MCF 10A (cell line): Measurements from ENCODE around the gene TTLL5. TPM values are rescaled to one million over a fixed set of nuclear protein-coding genes. Genes with fewer than 3 reads are reported as not detected.

Experiments used
- BruUV-seq: library from RNA; stranded (reverse); fragments of 400-500 nt; replicated peaks from 2 replicates; lab custom pipeline; 2021; lab: Mats Ljungman, UMichigan
- CTCF ChIA-PET: fragments of 300-600 bp; sonication (Branson Sonifier 250); formaldehyde crosslinking; extraction: SDS; loops from one replicate; lab custom pipeline; 2021; ENCODE audit warnings: antibody characterized with exemption, inconsistent platforms; lab: Yijun Ruan, JAX
- POLR2A ChIA-PET: fragments of 300-600, 350-650 bp; sonication (Branson Sonifier 250); formaldehyde crosslinking; extraction: SDS; loops from one replicate; lab custom pipeline; 2020; ENCODE audit warnings: antibody characterized with exemption, inconsistent platforms; lab: Yijun Ruan, JAX
- DNase-seq: peaks from one replicate; pipeline ENCODE4 v3.0.0-alpha.2; 2018; ENCODE audit not compliant: unreplicated experiment
- H3K27ac Mint-ChIP-seq: one replicate; pipeline ENCODE4 v1.8.0; 2022; ENCODE audit warnings: mild to moderate bottlenecking, low read depth, mixed read lengths; ENCODE audit not compliant: unreplicated experiment
- H3K27me3 Mint-ChIP-seq: one replicate; pipeline ENCODE4 v1.8.0; 2022; ENCODE audit warnings: mixed read lengths; ENCODE audit not compliant: insufficient read depth, unreplicated experiment
- H3K36me3 Mint-ChIP-seq: one replicate; pipeline ENCODE4 v1.8.0; 2022; ENCODE audit warnings: mild to moderate bottlenecking, moderate library complexity, mixed read lengths; ENCODE audit not compliant: insufficient read depth, unreplicated experiment
- H3K4me1 Mint-ChIP-seq: one replicate; pipeline ENCODE4 v1.8.0; 2022; ENCODE audit warnings: mixed read lengths; ENCODE audit not compliant: insufficient read depth, unreplicated experiment
- H3K4me3 Mint-ChIP-seq: one replicate; pipeline ENCODE4 v1.8.0; 2022; ENCODE audit warnings: mild to moderate bottlenecking, moderate library complexity, mixed read lengths; ENCODE audit not compliant: unreplicated experiment
- H3K9me3 Mint-ChIP-seq: one replicate; pipeline ENCODE4 v1.8.0; 2022; ENCODE audit warnings: mixed read lengths; ENCODE audit not compliant: unreplicated experiment
- CTCF ChIP-seq: fragments of 200-600 bp; IDR thresholded peaks from one replicate; pipeline ENCODE4 v1.8.0; 2022; ENCODE audit warnings: antibody characterized with exemption, mild to moderate bottlenecking; ENCODE audit not compliant: unreplicated experiment
- intact Hi-C: fragments of 100-400 bp; cut with micrococcal nuclease; formaldehyde crosslinking; loops from 2 replicates; pipeline ENCODE4 v1.14.1; 2022
- total RNA-seq: library from RNA; stranded (reverse); gene quantifications from 2 replicates; pipeline ENCODE4 v1.2.3, GENCODE V29; 2022

The TTLL5 gene
- total RNA-seq, 1 experiment from 2014 or later, result 31.7 TPM

- ChIA-PET CTCF (interaction anchor here (0.6 kb wide), 1 partner anchor 898 kb away, joined by 3 read pairs; no protein-coding TSS in a partner anchor), POLR2A (interaction anchor here (1.0 kb wide), 1 partner anchor 10 kb away, joined by 4 read pairs; no protein-coding TSS in a partner anchor)
- no peak for TF ChIP-seq CTCF
- no peaks in the 10 kb centered on the region for H3K9me3 Mint-ChIP-seq
- intact Hi-C loops, result no loop called here
- BruUV-seq, result no TSS peak
- no peak overlapping the region for H3K4me3 Mint-ChIP-seq
- H3K27me3 Mint-ChIP-seq, result no peaks in the 10 kb centered on the region
- no peak overlapping the region for H3K27ac Mint-ChIP-seq
- peaks cover 18% of the 10 kb centered on the region for H3K36me3 Mint-ChIP-seq
- no peaks in the 10 kb centered on the region for H3K4me1 Mint-ChIP-seq
- no peak for DNase-seq
Observed at GRCh38 chr14:75811872-75812499, 150.9 kb downstream of the TTLL5 start.

DNA sequence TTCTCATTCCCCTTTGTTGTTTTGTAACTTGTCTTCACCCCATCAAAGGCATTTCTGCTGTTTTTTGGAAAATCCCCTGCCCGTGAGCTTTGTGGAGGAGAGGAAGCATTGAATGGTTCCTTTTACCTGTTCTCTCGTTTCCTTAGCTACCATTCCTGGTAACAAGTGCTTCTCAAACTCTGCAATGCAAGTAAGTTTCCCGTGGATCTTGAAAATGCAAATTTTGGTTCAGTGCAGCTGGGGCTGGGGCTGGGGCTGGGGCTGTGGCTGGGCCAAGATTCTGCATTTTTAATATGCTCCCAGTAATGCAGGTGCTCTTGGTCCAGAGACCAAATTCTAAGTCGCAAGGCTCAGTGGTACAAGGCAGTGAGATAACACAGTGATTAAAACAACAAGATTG, 151.6 kb downstream of the TTLL5 start:
- intact Hi-C loops, result no loop called here
- H3K27ac Mint-ChIP-seq, result no peak overlapping the region
- no peaks in the 10 kb centered on the region for H3K27me3 Mint-ChIP-seq
- TF ChIP-seq CTCF, result no peak
- ChIA-PET CTCF (interaction anchor here (0.6 to 1.4 kb wide), 2 partner anchors 104 to 897 kb away, joined by 3 read pairs; no protein-coding TSS in a partner anchor), POLR2A (interaction anchor here (0.5 kb wide), 1 partner anchor 8 kb away, joined by 3 read pairs; no protein-coding TSS in a partner anchor)
- H3K4me1 Mint-ChIP-seq, result no peaks in the 10 kb centered on the region
- no peak overlapping the region for H3K4me3 Mint-ChIP-seq
- DNase-seq, result no peak
- peaks cover 18% of the 10 kb centered on the region for H3K36me3 Mint-ChIP-seq
- BruUV-seq, result no TSS peak
- H3K9me3 Mint-ChIP-seq, result no peaks in the 10 kb centered on the region

- Mint-ChIP-seq H3K27me3 (no peaks in the 10 kb centered on the region), H3K9me3 (no peaks in the 10 kb centered on the region), H3K4me1 (peaks cover 16% of the 10 kb centered on the region), H3K4me3 (no peak overlapping the region), H3K27ac (no peak overlapping the region), H3K36me3 (peaks cover 28% of the 10 kb centered on the region)
- BruUV-seq, result no TSS peak
- CTCF ChIA-PET, result no interaction called here
- DNase-seq, result no peak
- no peak for TF ChIP-seq CTCF
- intact Hi-C loops, result no loop called here
- POLR2A ChIA-PET, result no interaction called here
Observed at GRCh38 chr14:75820761-75821160, 159.7 kb downstream of the TTLL5 start.

DNA sequence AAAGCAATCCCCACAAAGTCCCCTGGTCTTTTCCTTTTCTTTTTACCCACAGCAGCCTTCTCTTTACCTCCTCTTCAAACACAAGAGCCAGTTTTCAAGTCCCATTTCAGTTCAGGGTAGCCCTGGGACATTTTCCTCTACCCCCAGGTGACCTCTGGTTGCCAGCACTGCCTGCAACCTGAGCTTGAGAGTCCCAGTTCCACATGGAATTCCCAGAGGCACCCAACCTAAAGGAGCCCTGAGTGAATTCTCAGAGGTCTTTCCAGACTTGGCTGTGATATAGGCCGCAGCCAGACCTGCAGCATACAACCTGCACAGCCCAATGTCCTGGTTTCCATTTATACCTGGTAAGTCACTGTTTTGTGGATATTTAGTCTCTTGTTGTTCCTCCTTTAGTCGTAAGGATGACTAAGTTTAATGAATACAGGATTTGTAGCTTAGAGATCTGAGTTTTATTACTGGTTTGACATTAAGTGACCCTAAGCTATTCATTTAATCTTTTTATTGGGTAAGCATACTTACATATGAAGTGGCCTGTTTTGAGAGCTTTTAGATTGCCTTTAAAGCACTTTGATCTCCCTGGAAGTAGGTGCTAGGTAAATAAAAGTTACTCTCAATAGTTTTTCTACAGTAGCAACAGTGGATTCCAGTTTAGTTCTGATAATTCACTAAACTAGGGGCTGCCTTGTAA, 160.9 kb downstream of the TTLL5 start:
- peaks cover 31% of the 10 kb centered on the region for H3K36me3 Mint-ChIP-seq
- H3K4me1 Mint-ChIP-seq, result peaks cover 23% of the 10 kb centered on the region
- no TSS peak for BruUV-seq
- no peak for DNase-seq
- no peak for TF ChIP-seq CTCF
- H3K27ac Mint-ChIP-seq, result peak overlapping the region; percentile 92
- H3K27me3 Mint-ChIP-seq, result no peaks in the 10 kb centered on the region
- H3K4me3 Mint-ChIP-seq, result no peak overlapping the region
- no peaks in the 10 kb centered on the region for H3K9me3 Mint-ChIP-seq
- intact Hi-C loops, result no loop called here
- ChIA-PET CTCF (interaction anchor here (0.9 kb wide), 1 partner anchor 27 kb away, joined by 3 read pairs; no protein-coding TSS in a partner anchor), POLR2A (interaction anchor here (0.7 to 1.0 kb wide), 2 partner anchors 10 to 74 kb away, joined by 3 to 4 read pairs; no protein-coding TSS in a partner anchor)
